Stimulated activated CD4-positive, alpha-beta T cell treated with anti-CD3 and anti-CD28 coated beads, Interleukin-12 subunit alpha, Interleukin-12 subunit beta, amount 100 ng/mL, for 24 hours (primary cell): Measurements from ENCODE around the gene ALOX5AP.

ENCODE experiments used
- DNase-seq, 2 experiments: peaks; one replicate each; pipeline ENCODE4 v3.0.0-alpha.2; 2020; ENCODE audit warnings: low read depth in 2 of 2

The ALOX5AP gene

GRCh38 chr13:30735025-30735871 lies at the start of gene ALOX5AP:
Gene ALOX5AP (plus strand): TSS chr13:30735543. CDS start chr13:30735606, 63 bp downstream.
- no peak for DNase-seq

GRCh38 chr13:30685987-30686386 lies 49.4 kb upstream of the ALOX5AP start:
- no peak for DNase-seq

GRCh38 chr13:30687601-30688000 lies 47.7 kb upstream of the ALOX5AP start:
- DNase-seq = no peak

- no peak for DNase-seq
Measured at GRCh38 chr13:30689752-30690151, 45.6 kb upstream of the ALOX5AP start.

GRCh38 chr13:30690282-30691188 lies 44.8 kb upstream of the ALOX5AP start:
- DNase-seq = no peak

GRCh38 chr13:30692113-30692512 lies 43.2 kb upstream of the ALOX5AP start:
- no peak for DNase-seq

GRCh38 chr13:30696278-30697176 lies 38.8 kb upstream of the ALOX5AP start:
- no peak for DNase-seq

- no peak for DNase-seq
Measured at GRCh38 chr13:30697177-30697953, 38.0 kb upstream of the ALOX5AP start.

- DNase-seq = no peak
Measured at GRCh38 chr13:30697996-30698401, 37.3 kb upstream of the ALOX5AP start.

- DNase-seq = no peak
Measured at GRCh38 chr13:30698488-30699005, 36.8 kb upstream of the ALOX5AP start.

GRCh38 chr13:30700364-30700763 lies 35.0 kb upstream of the ALOX5AP start:
- no peak for DNase-seq

GRCh38 chr13:30702006-30702405 lies 33.3 kb upstream of the ALOX5AP start:
- no peak for DNase-seq

- DNase-seq = no peak
Measured at GRCh38 chr13:30704596-30704995, 30.7 kb upstream of the ALOX5AP start.

- no peak for DNase-seq
Measured at GRCh38 chr13:30705680-30706079, 29.7 kb upstream of the ALOX5AP start.

- no peak for DNase-seq
Measured at GRCh38 chr13:30708541-30708940, 26.8 kb upstream of the ALOX5AP start.

GRCh38 chr13:30710442-30710841 lies 24.9 kb upstream of the ALOX5AP start:
- DNase-seq = no peak

GRCh38 chr13:30711375-30711774 lies 24.0 kb upstream of the ALOX5AP start:
- no peak for DNase-seq

- no peak for DNase-seq
Measured at GRCh38 chr13:30711837-30712236, 23.5 kb upstream of the ALOX5AP start.

- DNase-seq = no peak
Measured at GRCh38 chr13:30712536-30713532, 22.5 kb upstream of the ALOX5AP start.
